HCT116 (cell line): ENCODE measurements around the gene SEMA4B. TPM values are rescaled to one million over a fixed set of nuclear protein-coding genes. Genes with fewer than 3 reads are reported as not detected.

Experiments
- ATAC-seq: fragments of 200-7000 bp; cut with Tn5 transposase; 2 replicates; pipeline ENCODE4 v1.9.1; 2020; ENCODE audit warnings: mild to moderate bottlenecking, moderate library complexity
- BruUV-seq: library from RNA; stranded (reverse); fragments of 400-500 nt; replicated peaks from 2 replicates; lab custom pipeline; 2021; lab: Mats Ljungman, UMichigan
- CTCF ChIA-PET: fragments of 300-600 bp; sonication (Branson Sonifier 250); formaldehyde crosslinking; loops from one replicate; lab custom pipeline; 2021; ENCODE audit warnings: antibody characterized with exemption; lab: Charles Lee
- POLR2A ChIA-PET: fragments of 300-600, 350-600 bp; sonication (Branson Sonifier 250); formaldehyde crosslinking; loops from one replicate; lab custom pipeline; 2021; ENCODE audit warnings: antibody characterized with exemption; lab: Charles Lee
- RAD21 ChIA-PET, 2 experiments: fragments of 300-600 bp; sonication (Branson Sonifier 250); formaldehyde crosslinking; loops; one replicate each; lab custom pipeline; 2023; ENCODE audit warnings: low total read pairs in 2 of 2; ENCODE audit not compliant: uncharacterized antibody in 2 of 2, unreplicated experiment in 2 of 2, low non-redundant PET in 1 of 2; lab: Charles Lee
- DNase-seq: peaks from one replicate; pipeline ENCODE4 v3.0.0-alpha.2; 2010; ENCODE audit warnings: low read depth, low spot score
- H2AFZ ChIP-seq: fragments of 200-600 bp; shearing (Covaris generic), sonication (generic); 2 replicates; pipeline ENCODE4 v1.6.1; 2017; ENCODE audit warnings: low read depth, mixed run types, mixed read lengths, antibody characterized with exemption, low read length; ENCODE audit not compliant: poor library complexity, severe bottlenecking
- H3K27ac ChIP-seq: 2 replicates; pipeline ENCODE4 v1.5.1; 2012; ENCODE audit warnings: low read depth, low read length
- H3K27me3 ChIP-seq: fragments of 200-600 bp; sonication (generic); 2 replicates; pipeline ENCODE4 v1.6.1; 2016; ENCODE audit warnings: mixed run types, low read length, mixed read lengths; ENCODE audit not compliant: insufficient read depth
- H3K36me3 ChIP-seq, 2 experiments: fragments of 200-500 bp in 1 of 2; fragments of 200-600 bp in 1 of 2; sonication (Bioruptor generic) in 1 of 2; sonication (generic) in 1 of 2; 2 replicates each; pipeline versions ENCODE4 v1.5.1 to v1.6.1; 2014 to 2016; ENCODE audit warnings: low read length in 2 of 2, inconsistent platforms in 1 of 2, mixed read lengths in 1 of 2, mixed run types in 1 of 2; ENCODE audit not compliant: insufficient read depth in 2 of 2, control insufficient read depth in 1 of 2
- H3K4me1 ChIP-seq, 2 experiments: fragments of 200-600 bp in 1 of 2; sonication (generic) in 1 of 2; 2 replicates each; pipeline versions ENCODE4 v1.5.1 to v1.6.1; 2012 to 2017; ENCODE audit warnings: low read length in 2 of 2, inconsistent platforms in 1 of 2, mild to moderate bottlenecking in 1 of 2, mixed read lengths in 1 of 2, mixed run types in 1 of 2, moderate library complexity in 1 of 2; ENCODE audit not compliant: insufficient read depth in 2 of 2, control insufficient read depth in 1 of 2
- H3K4me2 ChIP-seq: fragments of 200-600 bp; sonication (generic); 2 replicates; pipeline ENCODE4 v1.6.1; 2017; ENCODE audit warnings: mixed run types, low read length, mixed read lengths
- H3K4me3 ChIP-seq, 2 experiments: fragments of 200-600 bp in 1 of 2; sonication (generic) in 1 of 2; replicated peaks in 1 of 2; 2 replicates each; pipeline ENCODE4 v1.5.1; 2011 to 2016; ENCODE audit warnings: low read length in 2 of 2, control low read depth in 1 of 2, low read depth in 1 of 2, mild to moderate bottlenecking in 1 of 2, mixed read lengths in 1 of 2, mixed run types in 1 of 2
- H3K79me2 ChIP-seq: fragments of 200-600 bp; sonication (generic); 2 replicates; pipeline ENCODE4 v1.6.1; 2017; ENCODE audit warnings: mild to moderate bottlenecking, mixed run types, low read length, moderate library complexity, mixed read lengths; ENCODE audit not compliant: insufficient read depth
- H3K9ac ChIP-seq: fragments of 200-600 bp; sonication (generic); 2 replicates; pipeline ENCODE4 v1.6.1; 2016; ENCODE audit warnings: low read length, mixed read lengths
- H3K9me2 ChIP-seq: fragments of 200-600 bp; sonication (generic), shearing (Covaris generic); 2 replicates; pipeline ENCODE4 v1.6.1; 2017; ENCODE audit warnings: mixed run types, mild to moderate bottlenecking, moderate library complexity; ENCODE audit not compliant: insufficient read depth
- H3K9me3 ChIP-seq, 2 experiments: fragments of 200-500 bp in 1 of 2; fragments of 200-600 bp in 1 of 2; sonication (Bioruptor generic) in 1 of 2; sonication (generic) in 1 of 2; 2 replicates each; pipeline ENCODE4 v1.6.1; 2014 to 2017; ENCODE audit warnings: low read length in 2 of 2, mixed read lengths in 2 of 2, inconsistent platforms in 1 of 2, low read depth in 1 of 2, mild to moderate bottlenecking in 1 of 2, mixed run types in 1 of 2, moderate library complexity in 1 of 2; ENCODE audit not compliant: control insufficient read depth in 1 of 2, insufficient read depth in 1 of 2
- H4K20me1 ChIP-seq: fragments of 200-600 bp; sonication (generic), shearing (Covaris generic); 2 replicates; pipeline ENCODE4 v1.6.1; 2017; ENCODE audit warnings: mixed run types, mild to moderate bottlenecking, moderate library complexity; ENCODE audit not compliant: insufficient read depth
- EZH2 ChIP-seq: fragments of 200-600 bp; sonication (generic); IDR thresholded peaks from 2 replicates; pipeline ENCODE4 v1.6.1; 2017; ENCODE audit warnings: antibody characterized with exemption, mixed run types
- EZH2phosphoT487 ChIP-seq: fragments of 200-600 bp; IDR thresholded peaks from 2 replicates; pipeline ENCODE4 v1.6.1; 2018; ENCODE audit warnings: antibody characterized with exemption, borderline replicate concordance
- FOSL1 ChIP-seq: IDR thresholded peaks from 2 replicates; pipeline ENCODE4 v1.6.1; 2012; ENCODE audit warnings: low read depth
- JUND ChIP-seq: IDR thresholded peaks from 2 replicates; pipeline ENCODE4 v1.6.1; 2012
- POLR2A ChIP-seq: IDR thresholded peaks from 2 replicates; pipeline ENCODE4 v1.7.0; 2011; ENCODE audit warnings: borderline replicate concordance; ENCODE audit not compliant: insufficient read depth, insufficient read length; ENCODE audit errors: extremely low read depth
- POLR2AphosphoS5 ChIP-seq: IDR thresholded peaks from 2 replicates; pipeline ENCODE4 v1.6.1; 2011; ENCODE audit warnings: mild to moderate bottlenecking, low read depth, low read length, moderate library complexity
- SIN3A ChIP-seq: IDR thresholded peaks from 2 replicates; pipeline ENCODE4 v1.6.1; 2012; ENCODE audit warnings: low read depth
- YY1 ChIP-seq: IDR thresholded peaks from 2 replicates; pipeline ENCODE4 v1.6.1; 2011; ENCODE audit warnings: low read length, low read depth, moderate library complexity, mild to moderate bottlenecking; ENCODE audit not compliant: insufficient replicate concordance; ENCODE audit errors: extremely low read depth
- intact Hi-C: fragments of 100-400 bp; cut with micrococcal nuclease; formaldehyde crosslinking; loops from 2 replicates; pipeline ENCODE4 v1.10.0; 2022
- total RNA-seq: library from RNA; stranded (reverse); gene quantifications from one replicate; pipeline ENCODE4 v1.2.1, GENCODE V29; 2021; ENCODE audit not compliant: unreplicated experiment
- TF ChIP-seq, protein P1 (sequence below): IDR thresholded peaks from 2 replicates; pipeline ENCODE4 v1.6.1; 2012; ENCODE audit warnings: low read depth
- TF ChIP-seq, protein P2 (sequence below), 3 experiments: fragments of 200-600 bp in 1 of 3; sonication (generic) in 1 of 3; IDR thresholded peaks in 2 of 3; conservative IDR thresholded peaks in 1 of 3; 2 replicates each; pipeline ENCODE4 v1.5.1; 2012 to 2017; ENCODE audit warnings: low read depth in 2 of 3, low read length in 2 of 3, antibody characterized with exemption in 1 of 3, borderline replicate concordance in 1 of 3, control low read depth in 1 of 3, mild to moderate bottlenecking in 1 of 3, mixed read lengths in 1 of 3, mixed run types in 1 of 3, moderate library complexity in 1 of 3; ENCODE audit not compliant: insufficient read depth in 1 of 3

Gene SEMA4B
- total RNA-seq, 1 experiment from 2014 or later: 98.6 TPM

DNA sequence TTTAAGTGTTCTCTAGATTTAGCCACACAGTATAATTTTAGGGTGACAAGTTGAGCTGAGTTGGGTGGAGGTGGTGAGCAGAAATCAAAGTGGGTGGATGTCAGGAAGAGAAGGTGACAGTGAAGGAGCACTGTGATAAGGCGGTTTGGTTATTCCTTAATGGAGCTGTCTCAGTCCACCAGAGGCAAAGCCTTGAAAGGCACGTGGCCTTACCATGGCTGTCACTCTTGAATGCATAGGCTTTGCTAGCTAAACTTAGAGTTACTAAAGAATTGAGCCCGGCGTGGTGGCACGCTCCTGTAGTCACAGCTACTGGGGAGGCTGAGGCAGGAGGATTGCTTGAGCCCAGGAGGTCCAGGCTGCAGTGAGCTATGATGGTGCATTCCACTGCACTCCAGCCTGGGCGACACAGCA, 47.7 kb downstream of the SEMA4B start:
- CTCF ChIA-PET: interaction anchor here (0.7 to 1.3 kb wide), 6 partner anchors 12 to 784 kb away, joined by 3 to 5 read pairs (median 4); partner anchors contain the start of genes CIB1 and GDPGP1
- Histone ChIP-seq H3K27me3 (no peaks in the 10 kb centered on the region), H2AFZ (peak overlapping the region; percentile 33), H3K79me2 (no peaks in the 10 kb centered on the region), H3K9me2 (no peaks in the 10 kb centered on the region), H4K20me1 (no peaks in the 10 kb centered on the region), H3K9ac (peak overlapping the region; percentile 67; the same call in 1 of the 2 replicates), H3K9me3 (no peaks in the 10 kb centered on the region), H3K4me3 (peak overlapping the region in 1 of 2 experiments; percentile 64; a peak in 2 of 4 replicates), H3K27ac (no peak overlapping the region; the same call in 1 of the 2 replicates), H3K4me2 (peak overlapping the region; percentile 97), H3K4me1 (peaks cover 7 to 18% of the 10 kb centered on the region in 2 experiments; a peak in 3 of 4 replicates), H3K36me3 (no peaks in the 10 kb centered on the region)
- RAD21 ChIA-PET: interaction anchor here (0.7 to 1.5 kb wide), 2 partner anchors 28 to 34 kb away, joined by 3 read pairs; no protein-coding TSS in a partner anchor
- POLR2A ChIA-PET: interaction anchor here (0.6 to 1.8 kb wide), 4 partner anchors 10 to 406 kb away, joined by 3 to 9 read pairs (median 3); partner anchors contain the start of genes CIB1 and GDPGP1
- TF ChIP-seq JUND: no peak
- no peak for TF ChIP-seq EZH2phosphoT487
- TF ChIP-seq, protein P1, sequence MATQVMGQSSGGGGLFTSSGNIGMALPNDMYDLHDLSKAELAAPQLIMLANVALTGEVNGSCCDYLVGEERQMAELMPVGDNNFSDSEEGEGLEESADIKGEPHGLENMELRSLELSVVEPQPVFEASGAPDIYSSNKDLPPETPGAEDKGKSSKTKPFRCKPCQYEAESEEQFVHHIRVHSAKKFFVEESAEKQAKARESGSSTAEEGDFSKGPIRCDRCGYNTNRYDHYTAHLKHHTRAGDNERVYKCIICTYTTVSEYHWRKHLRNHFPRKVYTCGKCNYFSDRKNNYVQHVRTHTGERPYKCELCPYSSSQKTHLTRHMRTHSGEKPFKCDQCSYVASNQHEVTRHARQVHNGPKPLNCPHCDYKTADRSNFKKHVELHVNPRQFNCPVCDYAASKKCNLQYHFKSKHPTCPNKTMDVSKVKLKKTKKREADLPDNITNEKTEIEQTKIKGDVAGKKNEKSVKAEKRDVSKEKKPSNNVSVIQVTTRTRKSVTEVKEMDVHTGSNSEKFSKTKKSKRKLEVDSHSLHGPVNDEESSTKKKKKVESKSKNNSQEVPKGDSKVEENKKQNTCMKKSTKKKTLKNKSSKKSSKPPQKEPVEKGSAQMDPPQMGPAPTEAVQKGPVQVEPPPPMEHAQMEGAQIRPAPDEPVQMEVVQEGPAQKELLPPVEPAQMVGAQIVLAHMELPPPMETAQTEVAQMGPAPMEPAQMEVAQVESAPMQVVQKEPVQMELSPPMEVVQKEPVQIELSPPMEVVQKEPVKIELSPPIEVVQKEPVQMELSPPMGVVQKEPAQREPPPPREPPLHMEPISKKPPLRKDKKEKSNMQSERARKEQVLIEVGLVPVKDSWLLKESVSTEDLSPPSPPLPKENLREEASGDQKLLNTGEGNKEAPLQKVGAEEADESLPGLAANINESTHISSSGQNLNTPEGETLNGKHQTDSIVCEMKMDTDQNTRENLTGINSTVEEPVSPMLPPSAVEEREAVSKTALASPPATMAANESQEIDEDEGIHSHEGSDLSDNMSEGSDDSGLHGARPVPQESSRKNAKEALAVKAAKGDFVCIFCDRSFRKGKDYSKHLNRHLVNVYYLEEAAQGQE: no peak
- TF ChIP-seq FOSL1: no peak
- TF ChIP-seq POLR2A: no peak
- TF ChIP-seq SIN3A: no peak
- TF ChIP-seq EZH2: no peak
- no peak for TF ChIP-seq YY1
- no peak for TF ChIP-seq POLR2AphosphoS5
- TF ChIP-seq, protein P2, sequence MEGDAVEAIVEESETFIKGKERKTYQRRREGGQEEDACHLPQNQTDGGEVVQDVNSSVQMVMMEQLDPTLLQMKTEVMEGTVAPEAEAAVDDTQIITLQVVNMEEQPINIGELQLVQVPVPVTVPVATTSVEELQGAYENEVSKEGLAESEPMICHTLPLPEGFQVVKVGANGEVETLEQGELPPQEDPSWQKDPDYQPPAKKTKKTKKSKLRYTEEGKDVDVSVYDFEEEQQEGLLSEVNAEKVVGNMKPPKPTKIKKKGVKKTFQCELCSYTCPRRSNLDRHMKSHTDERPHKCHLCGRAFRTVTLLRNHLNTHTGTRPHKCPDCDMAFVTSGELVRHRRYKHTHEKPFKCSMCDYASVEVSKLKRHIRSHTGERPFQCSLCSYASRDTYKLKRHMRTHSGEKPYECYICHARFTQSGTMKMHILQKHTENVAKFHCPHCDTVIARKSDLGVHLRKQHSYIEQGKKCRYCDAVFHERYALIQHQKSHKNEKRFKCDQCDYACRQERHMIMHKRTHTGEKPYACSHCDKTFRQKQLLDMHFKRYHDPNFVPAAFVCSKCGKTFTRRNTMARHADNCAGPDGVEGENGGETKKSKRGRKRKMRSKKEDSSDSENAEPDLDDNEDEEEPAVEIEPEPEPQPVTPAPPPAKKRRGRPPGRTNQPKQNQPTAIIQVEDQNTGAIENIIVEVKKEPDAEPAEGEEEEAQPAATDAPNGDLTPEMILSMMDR (IDR thresholded peaks at IDR 0.05 in 2 of 3, conservative IDR thresholded peaks at IDR 0.05 in 1 of 3; ENCODE audit: borderline replicate concordance in 1 of 3, insufficient read depth in 1 of 3, low read depth in 2 of 3, low read length in 2 of 3): no peak
- no TSS peak for BruUV-seq
- intact Hi-C loops: no loop called here
- ATAC-seq (peak; percentile 12), DNase-seq (no peak)
